CD14-positive monocyte (primary cell): ENCODE measurements around the gene ETV1. TPM values are rescaled to one million over a fixed set of nuclear protein-coding genes. Genes with fewer than 3 reads are reported as not detected.
A peak's percentile ranks its signal among the peaks of the same experiment; 100 is the strongest.

Experiments used
- DNase-seq, 3 donors: peaks; one replicate each; pipeline ENCODE4 v3.0.0-alpha.2; 2011 to 2022
- H2AFZ ChIP-seq: 2 replicates; pipeline ENCODE4 v1.6.0; 2012; ENCODE audit warnings: mild to moderate bottlenecking, low read depth, low read length, inconsistent platforms; ENCODE audit not compliant: insufficient read depth, poor library complexity, severe bottlenecking
- H3K27ac ChIP-seq, 2 donors: 1 replicate in 1 of 2; 2 replicates in 1 of 2; pipeline ENCODE4 v1.5.1; 2012 to 2013; ENCODE audit warnings: low read length in 2 of 2, control low read depth in 1 of 2, inconsistent platforms in 1 of 2, low read depth in 1 of 2, mild to moderate bottlenecking in 1 of 2
- H3K27me3 ChIP-seq, 2 donors: one replicate each; pipeline versions ENCODE4 v1.6.0 to v1.6.1; 2011 to 2013; ENCODE audit warnings: low read length in 2 of 2; ENCODE audit not compliant: control insufficient read depth in 2 of 2, insufficient read depth in 2 of 2
- H3K36me3 ChIP-seq, 2 donors: replicated peaks in 1 of 2; 1 replicate in 1 of 2; 2 replicates in 1 of 2; pipeline versions ENCODE4 v1.5.1 to v1.6.1; 2012 to 2013; ENCODE audit warnings: low read length in 2 of 2, control low read depth in 1 of 2, inconsistent platforms in 1 of 2, mild to moderate bottlenecking in 1 of 2; ENCODE audit not compliant: insufficient read depth in 2 of 2, control insufficient read depth in 1 of 2
- H3K4me1 ChIP-seq, 2 donors: 1 replicate in 1 of 2; 2 replicates in 1 of 2; pipeline versions ENCODE4 v1.5.1 to v1.6.1; 2012 to 2013; ENCODE audit warnings: low read length in 2 of 2, control low read depth in 1 of 2, inconsistent platforms in 1 of 2, mild to moderate bottlenecking in 1 of 2, moderate library complexity in 1 of 2; ENCODE audit not compliant: insufficient read depth in 2 of 2, control insufficient read depth in 1 of 2
- H3K4me2 ChIP-seq: replicated peaks from 2 replicates; pipeline ENCODE3; 2012; ENCODE audit warnings: low read length, moderate library complexity, mild to moderate bottlenecking; ENCODE audit not compliant: poor library complexity, severe bottlenecking; ENCODE audit errors: extremely low read depth
- H3K4me3 ChIP-seq, 3 experiments: fragments of 200-600 bp in 1 of 3; sonication (generic) in 1 of 3; replicated peaks in 1 of 3; 1 replicate in 2 of 3; 2 replicates in 1 of 3; pipeline ENCODE4 v1.5.1; 2011 to 2013; ENCODE audit warnings: low read length in 3 of 3, mild to moderate bottlenecking in 3 of 3, control low read depth in 2 of 3, low read depth in 2 of 3, inconsistent platforms in 1 of 3, moderate library complexity in 1 of 3
- H3K79me2 ChIP-seq: 2 replicates; pipeline ENCODE4 v1.6.0; 2012; ENCODE audit warnings: mild to moderate bottlenecking, control low read depth, inconsistent platforms, low read length, moderate library complexity; ENCODE audit not compliant: insufficient read depth
- H3K9ac ChIP-seq: 2 replicates; pipeline ENCODE4 v1.6.0; 2017; ENCODE audit warnings: low read length, mild to moderate bottlenecking; ENCODE audit not compliant: insufficient read depth, poor library complexity, severe bottlenecking
- H3K9me3 ChIP-seq, 2 donors: replicated peaks in 1 of 2; 1 replicate in 1 of 2; 2 replicates in 1 of 2; pipeline versions ENCODE4 v1.5.1 to v1.6.1; 2012 to 2013; ENCODE audit warnings: low read length in 2 of 2, control low read depth in 1 of 2; ENCODE audit not compliant: control insufficient read depth in 1 of 2, insufficient read depth in 1 of 2
- H4K20me1 ChIP-seq: 2 replicates; pipeline ENCODE4 v1.6.0; 2012; ENCODE audit warnings: mild to moderate bottlenecking, low read length, control low read depth, moderate library complexity; ENCODE audit not compliant: insufficient read depth
- H3K27ac Mint-ChIP-seq, 7 donors: one replicate each; pipeline ENCODE4 v1.8.0; 2020; ENCODE audit warnings: mild to moderate bottlenecking in 7 of 7, mixed read lengths in 7 of 7, moderate library complexity in 6 of 7, inconsistent platforms in 2 of 7
- H3K27me3 Mint-ChIP-seq, 3 donors: one replicate each; pipeline ENCODE4 v1.8.0; 2021 to 2022; ENCODE audit warnings: low read depth in 3 of 3, mild to moderate bottlenecking in 3 of 3, mixed read lengths in 3 of 3, moderate library complexity in 3 of 3, inconsistent platforms in 1 of 3
- H3K36me3 Mint-ChIP-seq, 2 donors: one replicate each; pipeline ENCODE4 v1.8.0; 2020; ENCODE audit warnings: mixed read lengths in 2 of 2, inconsistent platforms in 1 of 2, mild to moderate bottlenecking in 1 of 2
- H3K4me1 Mint-ChIP-seq: one replicate; pipeline ENCODE4 v1.8.0; 2020; ENCODE audit warnings: mild to moderate bottlenecking, mixed read lengths
- H3K4me3 Mint-ChIP-seq, 2 donors: one replicate each; pipeline ENCODE4 v1.8.0; 2020; ENCODE audit warnings: mild to moderate bottlenecking in 2 of 2, mixed read lengths in 2 of 2, moderate library complexity in 1 of 2
- H3K9me3 Mint-ChIP-seq, 7 donors: one replicate each; pipeline ENCODE4 v1.8.0; 2020 to 2022; ENCODE audit warnings: mixed read lengths in 7 of 7, mild to moderate bottlenecking in 6 of 7, moderate library complexity in 6 of 7, inconsistent platforms in 2 of 7
- CTCF ChIP-seq: fragments of 200-600 bp; IDR thresholded peaks from one replicate; pipeline ENCODE4 v1.8.0; 2022; ENCODE audit warnings: antibody characterized with exemption, mild to moderate bottlenecking
- WGBS: methylation state at CpG from one replicate; pipeline ENCODE4 v1.1.5; 2013; ENCODE audit warnings: missing lambda C conversion rate; ENCODE audit not compliant: insufficient coverage; 5-methylcytosine and 5-hydroxymethylcytosine counted together
- intact Hi-C, 2 donors: fragments of 100-400 bp; cut with micrococcal nuclease; formaldehyde crosslinking; loops; one replicate each; pipeline versions ENCODE4 v1.15.0 to v1.15.1; 2023
- polyA plus RNA-seq, 3 donors: library from polyadenylated mRNA; depleted of rRNA in 1 of 3; unstranded in 2 of 3; stranded (reverse) in 1 of 3; fragments of 300-500 nt in 2 of 3; fragments of >200 nt in 1 of 3; fragmentation: Illumina TruSeq in 2 of 3; gene quantifications; 1 replicate in 2 of 3; 2 replicates in 1 of 3; pipeline ENCODE4 v1.2.3, GENCODE V29; 2012 to 2021

The ETV1 gene
- polyA plus RNA-seq, 3 donors = not detected

GRCh38 chr7:13990319-13990983 lies 985 bp upstream of the ETV1 start:
- H3K27me3 ChIP-seq = peaks cover 29 to 30% of the 10 kb centered on the region in 2 donors
- peak; percentile 49 to 63 (median 53) for DNase-seq
- peak overlapping the region; percentile 52 to 88 (median 61) for H3K4me3 ChIP-seq
- H4K20me1 ChIP-seq = no peaks in the 10 kb centered on the region
- intact Hi-C loops = no loop called here
- peak overlapping the region; percentile 77 to 80 for H3K27ac ChIP-seq
- no peaks in the 10 kb centered on the region for H3K4me1 Mint-ChIP-seq
- no peaks in the 10 kb centered on the region for H3K36me3 Mint-ChIP-seq
- peaks cover 0 to 2% (median 0%) of the 10 kb centered on the region in 7 donors for H3K9me3 Mint-ChIP-seq
- peak overlapping the region; percentile 55 for H3K9ac ChIP-seq
- H2AFZ ChIP-seq = peak overlapping the region; percentile 87
- H3K27me3 Mint-ChIP-seq = peaks cover 8 to 10% (median 8%) of the 10 kb centered on the region in 3 donors
- TF ChIP-seq CTCF = no peak
- 0% methylated on average over 17 of the region's 24 CpGs for WGBS
- H3K4me1 ChIP-seq = peaks cover 32 to 33% of the 10 kb centered on the region in 2 donors
- H3K36me3 ChIP-seq = no peaks in the 10 kb centered on the region
- H3K4me2 ChIP-seq = peak overlapping the region; percentile 95
- H3K79me2 ChIP-seq = no peaks in the 10 kb centered on the region
- no peak overlapping the region for H3K27ac Mint-ChIP-seq
- H3K9me3 ChIP-seq = peaks cover 0 to 9% of the 10 kb centered on the region in 2 donors
- no peak overlapping the region for H3K4me3 Mint-ChIP-seq

GRCh38 chr7:13989949-13990305 lies 461 bp upstream of the ETV1 start:
- no peaks in the 10 kb centered on the region for H3K79me2 ChIP-seq
- no peaks in the 10 kb centered on the region for H3K36me3 ChIP-seq
- WGBS = 2% methylated on average over 8 of the region's 13 CpGs
- Mint-ChIP-seq H3K27ac (no peak overlapping the region), H3K4me3 (no peak overlapping the region), H3K9me3 (peaks cover 0 to 2% (median 0%) of the 10 kb centered on the region in 7 donors), H3K4me1 (no peaks in the 10 kb centered on the region), H3K27me3 (peaks cover 8 to 11% (median 10%) of the 10 kb centered on the region in 3 donors), H3K36me3 (no peaks in the 10 kb centered on the region)
- H3K27me3 ChIP-seq = peaks cover 31 to 35% of the 10 kb centered on the region in 2 donors
- H4K20me1 ChIP-seq = no peaks in the 10 kb centered on the region
- H3K4me2 ChIP-seq = peak overlapping the region; percentile 95
- H2AFZ ChIP-seq = peak overlapping the region; percentile 87
- peak overlapping the region; percentile 52 to 88 (median 61) for H3K4me3 ChIP-seq
- H3K9ac ChIP-seq = peak overlapping the region; percentile 55
- peak in 1 of 3 donors; percentile 10 for DNase-seq
- H3K27ac ChIP-seq = peak overlapping the region; percentile 50 to 80
- peaks cover 32 to 33% of the 10 kb centered on the region in 2 donors for H3K4me1 ChIP-seq
- peaks cover 0 to 9% of the 10 kb centered on the region in 2 donors for H3K9me3 ChIP-seq
- intact Hi-C loops = no loop called here
- peak; percentile 0 for TF ChIP-seq CTCF
